ENCODE results near the gene SOWAHA.

SOWAHA gene

DNA sequence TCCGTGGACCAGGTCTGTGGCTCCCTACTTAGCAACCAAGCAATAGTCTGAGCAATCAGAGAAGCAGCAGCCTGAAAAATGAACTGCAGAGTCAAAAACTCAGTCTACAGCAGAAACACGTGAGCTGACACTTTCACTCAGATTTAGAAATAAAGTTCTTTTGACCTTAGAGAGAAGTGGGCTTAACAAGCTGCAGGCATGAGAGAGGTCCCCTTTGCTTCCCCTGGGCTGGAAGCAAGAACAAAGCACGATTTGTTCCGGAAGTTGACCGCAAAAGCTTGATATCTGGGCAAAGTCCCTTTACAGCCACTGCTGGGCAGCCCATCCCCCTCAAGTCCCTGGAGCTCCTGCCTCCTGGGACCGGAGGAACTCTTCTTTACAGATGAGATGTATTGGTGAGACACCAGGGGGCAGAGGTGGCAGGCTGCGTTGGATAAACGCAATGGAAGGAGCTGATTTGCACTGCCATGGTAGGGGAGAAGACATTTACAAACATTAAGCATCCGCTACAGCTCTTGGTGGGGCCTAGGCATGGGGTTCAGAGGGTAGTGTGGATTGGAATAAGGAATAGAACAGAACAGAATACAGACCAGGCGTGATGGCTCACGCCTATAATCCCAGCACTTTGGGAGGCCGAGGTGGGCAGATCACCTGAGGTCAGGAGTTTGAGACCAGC lies 5.8 kb upstream of the SOWAHA start:
- H3K27ac ChIP-seq (ENCODE audit: low read depth, low read length) = no peak overlapping the region
- H3K9me2 ChIP-seq (replicated peaks; ENCODE audit: insufficient read depth, low read length) = no peaks in the 10 kb centered on the region
- H3K36me3 ChIP-seq (ENCODE audit: low read length) = no peaks in the 10 kb centered on the region
- H2AFZ ChIP-seq (ENCODE audit: low read depth, low read length, severe bottlenecking) = no peak overlapping the region
- no peaks in the 10 kb centered on the region for H4K20me1 ChIP-seq (ENCODE audit: low read depth, low read length)
- no peaks in the 10 kb centered on the region for H3F3A ChIP-seq (ENCODE audit: insufficient read depth)
- no peaks in the 10 kb centered on the region for H3K27me3 ChIP-seq (ENCODE audit: low read length)
- TF ChIP-seq, protein P1, sequence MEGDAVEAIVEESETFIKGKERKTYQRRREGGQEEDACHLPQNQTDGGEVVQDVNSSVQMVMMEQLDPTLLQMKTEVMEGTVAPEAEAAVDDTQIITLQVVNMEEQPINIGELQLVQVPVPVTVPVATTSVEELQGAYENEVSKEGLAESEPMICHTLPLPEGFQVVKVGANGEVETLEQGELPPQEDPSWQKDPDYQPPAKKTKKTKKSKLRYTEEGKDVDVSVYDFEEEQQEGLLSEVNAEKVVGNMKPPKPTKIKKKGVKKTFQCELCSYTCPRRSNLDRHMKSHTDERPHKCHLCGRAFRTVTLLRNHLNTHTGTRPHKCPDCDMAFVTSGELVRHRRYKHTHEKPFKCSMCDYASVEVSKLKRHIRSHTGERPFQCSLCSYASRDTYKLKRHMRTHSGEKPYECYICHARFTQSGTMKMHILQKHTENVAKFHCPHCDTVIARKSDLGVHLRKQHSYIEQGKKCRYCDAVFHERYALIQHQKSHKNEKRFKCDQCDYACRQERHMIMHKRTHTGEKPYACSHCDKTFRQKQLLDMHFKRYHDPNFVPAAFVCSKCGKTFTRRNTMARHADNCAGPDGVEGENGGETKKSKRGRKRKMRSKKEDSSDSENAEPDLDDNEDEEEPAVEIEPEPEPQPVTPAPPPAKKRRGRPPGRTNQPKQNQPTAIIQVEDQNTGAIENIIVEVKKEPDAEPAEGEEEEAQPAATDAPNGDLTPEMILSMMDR (IDR thresholded peaks at IDR 0.05; ENCODE audit: insufficient read depth, low read length, poor library complexity, severe bottlenecking) = no peak
- TF ChIP-seq EZH2phosphoT487 (conservative IDR thresholded peaks at IDR 0.05; ENCODE audit: low read length) = no peak
- H3K9ac ChIP-seq (ENCODE audit: low read length) = no peak overlapping the region
- no peaks in the 10 kb centered on the region for H3K9me3 ChIP-seq (ENCODE audit: insufficient read depth, low read length)
- no peak overlapping the region for H3K4me2 ChIP-seq (ENCODE audit: low read depth, low read length, poor library complexity, severe bottlenecking)
- no peaks in the 10 kb centered on the region for H3K79me2 ChIP-seq (ENCODE audit: insufficient read depth, low read length)
- no peak overlapping the region for H3K4me3 ChIP-seq (ENCODE audit: insufficient read depth, low read length, poor library complexity, severe bottlenecking)

DNA sequence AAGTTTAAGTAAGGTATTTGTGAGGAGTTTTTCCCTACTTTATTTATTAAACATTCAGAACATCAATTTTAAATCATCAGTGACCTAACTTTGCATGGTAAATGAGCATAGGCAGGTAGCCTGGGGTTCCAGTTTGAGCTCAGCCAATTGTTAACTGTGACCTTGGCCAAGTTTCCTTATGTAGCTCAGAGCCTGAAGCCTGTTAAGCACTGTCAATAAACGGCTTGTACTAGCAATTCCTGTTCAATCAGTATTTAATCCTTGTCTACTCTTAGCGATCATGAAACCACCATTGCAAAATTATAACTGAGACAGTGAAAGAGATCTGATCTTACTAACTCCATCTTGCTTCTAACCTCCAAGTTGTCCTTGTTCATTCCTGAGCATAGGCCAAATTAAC lies 4.7 kb upstream of the SOWAHA start:
- Histone ChIP-seq H3K9me3 (ENCODE audit: insufficient read depth, low read length) (no peaks in the 10 kb centered on the region), H3F3A (ENCODE audit: insufficient read depth) (no peaks in the 10 kb centered on the region), H3K9ac (ENCODE audit: low read length) (no peak overlapping the region), H4K20me1 (ENCODE audit: low read depth, low read length) (no peaks in the 10 kb centered on the region), H2AFZ (ENCODE audit: low read depth, low read length, severe bottlenecking) (no peak overlapping the region), H3K9me2 (replicated peaks; ENCODE audit: insufficient read depth, low read length) (no peaks in the 10 kb centered on the region), H3K27me3 (ENCODE audit: low read length) (no peaks in the 10 kb centered on the region), H3K36me3 (ENCODE audit: low read length) (no peaks in the 10 kb centered on the region), H3K27ac (ENCODE audit: low read depth, low read length) (no peak overlapping the region), H3K79me2 (ENCODE audit: insufficient read depth, low read length) (no peaks in the 10 kb centered on the region), H3K4me2 (ENCODE audit: low read depth, low read length, poor library complexity, severe bottlenecking) (no peak overlapping the region), H3K4me3 (ENCODE audit: insufficient read depth, low read length, poor library complexity, severe bottlenecking) (no peak overlapping the region)
- TF ChIP-seq, protein P1 (IDR thresholded peaks at IDR 0.05; ENCODE audit: insufficient read depth, low read length, poor library complexity, severe bottlenecking) = no peak
- no peak for TF ChIP-seq EZH2phosphoT487 (conservative IDR thresholded peaks at IDR 0.05; ENCODE audit: low read length)

DNA sequence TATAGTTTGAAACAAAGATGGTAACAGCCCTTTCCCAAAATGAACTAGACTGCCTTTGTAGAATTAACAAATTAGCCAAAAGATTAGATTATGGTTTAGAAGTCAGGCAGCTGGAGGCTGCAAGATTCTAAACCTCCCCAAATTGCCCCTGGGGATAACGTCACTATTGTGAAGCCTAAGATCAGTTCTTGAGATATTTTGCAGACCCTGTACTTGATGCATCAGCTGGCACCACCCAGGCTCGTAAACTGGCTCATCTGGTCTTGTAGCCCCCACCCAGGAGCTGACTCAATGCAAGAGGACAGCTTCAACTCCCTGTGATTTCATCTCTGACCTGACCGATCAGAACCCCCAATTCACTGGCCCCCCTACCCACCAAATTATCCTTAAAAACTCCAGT lies 4.2 kb upstream of the SOWAHA start:
- Histone ChIP-seq H3F3A (ENCODE audit: insufficient read depth) (no peaks in the 10 kb centered on the region), H3K9me2 (replicated peaks; ENCODE audit: insufficient read depth, low read length) (no peaks in the 10 kb centered on the region), H3K79me2 (ENCODE audit: insufficient read depth, low read length) (no peaks in the 10 kb centered on the region), H3K27ac (ENCODE audit: low read depth, low read length) (no peak overlapping the region), H2AFZ (ENCODE audit: low read depth, low read length, severe bottlenecking) (no peak overlapping the region), H3K27me3 (ENCODE audit: low read length) (no peaks in the 10 kb centered on the region), H3K9ac (ENCODE audit: low read length) (no peak overlapping the region), H3K36me3 (ENCODE audit: low read length) (no peaks in the 10 kb centered on the region), H3K9me3 (ENCODE audit: insufficient read depth, low read length) (no peaks in the 10 kb centered on the region), H3K4me3 (ENCODE audit: insufficient read depth, low read length, poor library complexity, severe bottlenecking) (no peak overlapping the region), H4K20me1 (ENCODE audit: low read depth, low read length) (no peaks in the 10 kb centered on the region), H3K4me2 (ENCODE audit: low read depth, low read length, poor library complexity, severe bottlenecking) (no peak overlapping the region)
- TF ChIP-seq EZH2phosphoT487 (conservative IDR thresholded peaks at IDR 0.05; ENCODE audit: low read length) = no peak
- TF ChIP-seq, protein P1 (IDR thresholded peaks at IDR 0.05; ENCODE audit: insufficient read depth, low read length, poor library complexity, severe bottlenecking) = no peak
